ENCODE measurements around the gene ZNF121. TPM values are rescaled to one million over a fixed set of nuclear protein-coding genes. Genes with fewer than 3 reads are reported as not detected.

ZNF121 gene
- total RNA-seq, 1 experiment from 2014 or later = 63.9 TPM

DNA sequence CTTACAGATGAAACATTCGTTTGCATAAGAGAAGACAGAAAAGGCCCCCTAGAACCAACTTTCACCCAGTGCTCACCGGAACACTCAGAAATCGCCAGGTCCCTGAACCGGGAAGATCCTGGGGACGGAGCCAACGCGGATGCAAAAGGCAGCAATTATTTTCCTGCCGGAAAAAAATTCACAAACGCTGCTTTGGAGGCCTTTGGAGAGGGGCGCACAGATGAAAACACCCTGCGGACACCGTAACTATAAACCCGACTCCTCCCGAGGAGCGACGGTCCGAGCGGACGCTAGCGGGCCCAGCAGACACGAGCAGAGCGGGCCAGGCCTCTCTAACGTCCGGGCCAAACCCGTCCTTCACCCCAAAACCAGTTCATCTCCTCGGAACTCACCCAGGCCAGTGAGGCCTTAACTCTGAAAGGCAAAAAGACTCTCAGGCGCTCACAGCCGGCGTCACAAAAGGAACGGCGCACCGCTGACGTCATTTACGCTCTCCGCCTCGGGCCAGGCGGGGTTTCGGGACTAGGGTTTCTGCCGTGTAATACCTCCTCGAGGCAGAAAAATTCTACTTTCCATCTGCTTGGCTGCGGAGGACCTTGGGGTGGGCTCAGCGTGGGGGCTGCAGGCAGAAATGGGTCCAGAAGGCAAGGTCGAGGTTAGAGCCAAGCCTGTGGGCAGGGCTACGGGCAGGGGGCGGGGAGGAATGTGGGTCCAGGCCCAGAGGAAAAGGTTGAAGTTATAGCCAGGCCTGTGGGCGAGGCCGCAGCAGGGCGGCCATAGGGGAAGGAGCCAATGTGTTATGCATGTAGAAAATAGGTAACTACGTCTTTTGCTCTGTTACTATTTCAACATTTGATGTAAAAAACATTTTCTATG lies 45.9 kb downstream of the ZNF121 start, which contains the start of gene ZNF426:
Gene ZNF426, minus strand, starts transcription at position 463 of the 876 bp plus-strand sequence. CDS start 2,413 bp downstream, outside the sequence.
- POLR2A ChIA-PET = interaction anchor here (0.6 to 1.1 kb wide), 4 partner anchors 14 to 230 kb away, joined by 3 read pairs; partner anchors contain the start of gene ZNF846
- BruUV-seq (replicated peaks) = TSS peak; percentile 85
- Mint-ChIP-seq H3K27ac (ENCODE audit: low read depth, unreplicated experiment) (peak within 1 kb of the TSS; percentile 100), H3K4me3 (ENCODE audit: unreplicated experiment) (peak within 1 kb of the TSS; percentile 94), H3K36me3 (ENCODE audit: insufficient read depth, unreplicated experiment) (peaks cover 29% of the 10 kb centered on the region), H3K4me1 (ENCODE audit: insufficient read depth, unreplicated experiment) (peaks cover 7% of the 10 kb centered on the region), H3K27me3 (ENCODE audit: insufficient read depth, unreplicated experiment) (no peaks in the 10 kb centered on the region), H3K9me3 (ENCODE audit: unreplicated experiment) (peaks cover 15% of the 10 kb centered on the region)
- DNase-seq (ENCODE audit: unreplicated experiment) = peak; percentile 72
- CTCF ChIA-PET = no interaction called here
- TF ChIP-seq, protein P1, sequence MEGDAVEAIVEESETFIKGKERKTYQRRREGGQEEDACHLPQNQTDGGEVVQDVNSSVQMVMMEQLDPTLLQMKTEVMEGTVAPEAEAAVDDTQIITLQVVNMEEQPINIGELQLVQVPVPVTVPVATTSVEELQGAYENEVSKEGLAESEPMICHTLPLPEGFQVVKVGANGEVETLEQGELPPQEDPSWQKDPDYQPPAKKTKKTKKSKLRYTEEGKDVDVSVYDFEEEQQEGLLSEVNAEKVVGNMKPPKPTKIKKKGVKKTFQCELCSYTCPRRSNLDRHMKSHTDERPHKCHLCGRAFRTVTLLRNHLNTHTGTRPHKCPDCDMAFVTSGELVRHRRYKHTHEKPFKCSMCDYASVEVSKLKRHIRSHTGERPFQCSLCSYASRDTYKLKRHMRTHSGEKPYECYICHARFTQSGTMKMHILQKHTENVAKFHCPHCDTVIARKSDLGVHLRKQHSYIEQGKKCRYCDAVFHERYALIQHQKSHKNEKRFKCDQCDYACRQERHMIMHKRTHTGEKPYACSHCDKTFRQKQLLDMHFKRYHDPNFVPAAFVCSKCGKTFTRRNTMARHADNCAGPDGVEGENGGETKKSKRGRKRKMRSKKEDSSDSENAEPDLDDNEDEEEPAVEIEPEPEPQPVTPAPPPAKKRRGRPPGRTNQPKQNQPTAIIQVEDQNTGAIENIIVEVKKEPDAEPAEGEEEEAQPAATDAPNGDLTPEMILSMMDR (IDR thresholded peaks at IDR 0.05; ENCODE audit: unreplicated experiment) = no peak
- intact Hi-C loops (cut with micrococcal nuclease) = loop anchor here (1.0 kb wide), 2 partner anchors 59 to 398 kb away; partner anchors contain the start of gene ZNF317

DNA sequence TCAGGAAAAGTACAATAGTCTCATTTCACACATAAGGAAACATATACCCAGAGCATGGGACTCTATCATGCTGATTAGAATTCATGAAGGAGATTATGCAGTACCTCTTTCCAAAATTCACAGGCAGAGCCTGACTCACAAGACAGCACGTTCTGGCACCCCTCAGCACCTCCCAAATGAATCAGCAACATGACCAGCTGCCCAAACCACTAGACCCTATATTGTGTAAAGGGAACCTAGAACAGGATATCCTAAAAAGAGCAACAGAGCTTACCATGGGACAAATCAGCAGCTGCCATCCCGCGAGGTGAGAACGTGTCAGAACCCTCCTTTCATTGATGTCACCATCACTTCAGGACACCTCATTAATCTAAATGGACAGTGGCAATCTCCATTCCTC lies 48.4 kb downstream of the ZNF121 start:
- no peak overlapping the region for H3K27ac Mint-ChIP-seq (ENCODE audit: low read depth, unreplicated experiment)
- BruUV-seq (replicated peaks) = no TSS peak
- H3K27me3 Mint-ChIP-seq (ENCODE audit: insufficient read depth, unreplicated experiment) = no peaks in the 10 kb centered on the region
- H3K4me1 Mint-ChIP-seq (ENCODE audit: insufficient read depth, unreplicated experiment) = peaks cover 7% of the 10 kb centered on the region
- CTCF ChIA-PET = interaction anchor here (0.6 kb wide), 1 partner anchor 261 kb away, joined by 7 read pairs; no protein-coding TSS in a partner anchor
- H3K9me3 Mint-ChIP-seq (ENCODE audit: unreplicated experiment) = peaks cover 15% of the 10 kb centered on the region
- POLR2A ChIA-PET = interaction anchor here (0.7 kb wide), 1 partner anchor 9 kb away, joined by 3 read pairs; no protein-coding TSS in a partner anchor
- intact Hi-C loops (cut with micrococcal nuclease) = no loop called here
- no peak for DNase-seq (ENCODE audit: unreplicated experiment)
- TF ChIP-seq, protein P1 (IDR thresholded peaks at IDR 0.05; ENCODE audit: unreplicated experiment) = no peak
- peaks cover 54% of the 10 kb centered on the region for H3K36me3 Mint-ChIP-seq (ENCODE audit: insufficient read depth, unreplicated experiment)
- H3K4me3 Mint-ChIP-seq (ENCODE audit: unreplicated experiment) = no peak overlapping the region

DNA sequence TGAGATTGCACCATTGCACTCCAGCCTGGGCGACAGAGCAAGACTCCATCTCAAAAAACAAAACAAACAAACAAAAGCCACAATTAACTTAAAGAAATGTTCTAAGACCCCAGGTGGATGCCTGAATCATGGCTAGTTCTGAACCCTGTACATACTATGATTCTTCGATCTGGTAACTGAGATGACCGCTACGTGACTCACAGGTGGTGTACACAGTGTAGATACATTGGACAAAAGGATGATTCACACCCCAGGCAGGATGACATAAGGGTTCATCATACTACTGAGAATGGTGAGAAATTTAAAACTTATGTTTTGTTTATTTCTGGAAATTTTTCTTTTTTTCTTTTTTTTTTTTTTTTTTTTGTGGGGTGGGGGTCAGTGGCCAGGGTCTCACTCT lies 52.4 kb downstream of the ZNF121 start:
- intact Hi-C loops (cut with micrococcal nuclease) = no loop called here
- Mint-ChIP-seq H3K36me3 (ENCODE audit: insufficient read depth, unreplicated experiment) (peaks cover 90% of the 10 kb centered on the region), H3K27ac (ENCODE audit: low read depth, unreplicated experiment) (no peak overlapping the region), H3K4me3 (ENCODE audit: unreplicated experiment) (no peak overlapping the region), H3K27me3 (ENCODE audit: insufficient read depth, unreplicated experiment) (no peaks in the 10 kb centered on the region), H3K4me1 (ENCODE audit: insufficient read depth, unreplicated experiment) (no peaks in the 10 kb centered on the region), H3K9me3 (ENCODE audit: unreplicated experiment) (peaks cover 6% of the 10 kb centered on the region)
- ChIA-PET POLR2A (no interaction called here), CTCF (interaction anchor here (0.6 kb wide), 2 partner anchors 13 to 953 kb away, joined by 3 to 4 read pairs; no protein-coding TSS in a partner anchor)
- no TSS peak for BruUV-seq (replicated peaks)
- TF ChIP-seq, protein P1 (IDR thresholded peaks at IDR 0.05; ENCODE audit: unreplicated experiment) = no peak
- DNase-seq (ENCODE audit: unreplicated experiment) = peak; percentile 32

DNA sequence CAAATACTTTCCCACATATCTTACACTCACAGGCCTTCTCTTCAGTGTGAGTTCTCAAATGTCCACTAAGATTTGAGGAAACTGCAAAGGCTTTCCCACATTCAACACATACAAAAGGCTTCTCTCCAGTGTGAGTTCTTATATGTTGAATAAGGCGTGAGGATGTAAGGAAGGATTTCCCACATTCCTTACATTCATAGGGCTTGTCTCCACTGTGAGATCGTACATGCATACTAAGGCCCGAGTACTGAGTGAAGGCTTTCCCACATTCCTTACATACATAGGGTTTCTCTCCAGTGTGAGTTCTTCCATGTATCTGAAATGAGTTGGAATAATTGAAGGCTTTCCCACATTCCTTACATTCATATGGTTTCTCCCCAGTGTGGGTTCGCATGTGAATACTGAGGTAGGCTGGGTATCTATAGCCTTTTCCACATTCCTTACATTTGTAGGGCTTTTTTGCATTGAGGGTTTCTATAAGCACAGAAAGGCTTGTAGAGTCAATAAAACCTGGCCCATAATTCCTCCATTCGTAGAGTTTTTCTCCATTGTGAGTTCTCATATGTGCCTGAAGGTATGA lies 55.5 kb downstream of the ZNF121 start:
- TSS peak; percentile 5 for BruUV-seq (replicated peaks)

More for the DNA sequence above, 55.5 kb downstream of the ZNF121 start:
- ChIA-PET CTCF (no interaction called here), POLR2A (no interaction called here)
- Mint-ChIP-seq H3K9me3 (ENCODE audit: unreplicated experiment) (peaks cover 17% of the 10 kb centered on the region), H3K4me3 (ENCODE audit: unreplicated experiment) (no peak overlapping the region), H3K27ac (ENCODE audit: low read depth, unreplicated experiment) (no peak overlapping the region), H3K4me1 (ENCODE audit: insufficient read depth, unreplicated experiment) (no peaks in the 10 kb centered on the region), H3K27me3 (ENCODE audit: insufficient read depth, unreplicated experiment) (no peaks in the 10 kb centered on the region), H3K36me3 (ENCODE audit: insufficient read depth, unreplicated experiment) (peaks cover 75% of the 10 kb centered on the region)
- intact Hi-C loops (cut with micrococcal nuclease) = no loop called here
- DNase-seq (ENCODE audit: unreplicated experiment) = peak; percentile 5
- TF ChIP-seq, protein P1 (IDR thresholded peaks at IDR 0.05; ENCODE audit: unreplicated experiment) = no peak
